Activated gamma-delta T cell treated with Interleukin-2 at 50 U/mL for 16 hours (primary cell): ENCODE results near the gene ITK.
"Not testable (repeated sequence)": the region's sequence is repeated elsewhere in the genome, so short reads cannot be mapped to it uniquely, and the experiment has no call there.

ENCODE experiments used
- DNase-seq: peaks from one replicate; pipeline ENCODE4 v3.0.0-alpha.2; 2020

Gene ITK

DNA sequence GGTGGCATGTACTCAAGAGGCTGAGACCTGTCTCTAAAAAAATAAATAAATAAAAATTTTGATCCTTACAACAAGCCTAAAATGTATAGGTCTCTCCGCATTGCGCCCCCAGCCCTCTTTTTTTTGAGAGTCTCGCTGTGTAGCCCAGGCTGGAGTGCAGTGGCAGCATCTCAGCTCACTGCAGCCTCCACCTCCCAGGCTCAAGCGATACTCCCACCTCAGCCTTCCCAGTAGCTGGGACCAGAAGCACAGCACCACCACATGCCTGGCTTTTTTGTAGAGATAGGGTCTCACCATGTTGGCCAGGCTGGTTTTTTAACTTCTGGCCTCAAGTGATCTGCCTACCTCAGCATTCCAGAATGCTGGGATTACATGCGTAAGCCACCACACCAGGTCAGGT lies 12.4 kb upstream of the ITK start:
- DNase-seq, result no peak

DNA sequence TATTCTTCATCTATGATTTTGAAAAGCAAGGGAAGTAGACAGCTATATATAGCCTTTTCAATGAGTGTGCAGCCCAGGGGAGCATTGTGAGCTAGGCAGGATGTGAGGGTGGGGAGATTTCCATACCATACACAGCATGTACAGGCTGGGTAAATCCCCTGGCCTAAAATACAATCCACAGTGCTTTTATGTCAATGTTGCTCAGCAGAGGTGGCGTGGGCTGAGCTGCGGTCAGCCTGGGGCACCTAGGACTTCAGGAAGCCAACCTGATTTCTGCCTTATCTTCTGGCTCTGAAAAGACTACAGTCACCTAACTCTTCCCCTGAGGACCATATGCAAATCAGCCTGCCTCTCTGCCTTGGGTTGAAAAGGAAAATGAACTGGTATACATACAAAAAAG lies 8.2 kb upstream of the ITK start:
- DNase-seq, result peak; percentile 42

DNA sequence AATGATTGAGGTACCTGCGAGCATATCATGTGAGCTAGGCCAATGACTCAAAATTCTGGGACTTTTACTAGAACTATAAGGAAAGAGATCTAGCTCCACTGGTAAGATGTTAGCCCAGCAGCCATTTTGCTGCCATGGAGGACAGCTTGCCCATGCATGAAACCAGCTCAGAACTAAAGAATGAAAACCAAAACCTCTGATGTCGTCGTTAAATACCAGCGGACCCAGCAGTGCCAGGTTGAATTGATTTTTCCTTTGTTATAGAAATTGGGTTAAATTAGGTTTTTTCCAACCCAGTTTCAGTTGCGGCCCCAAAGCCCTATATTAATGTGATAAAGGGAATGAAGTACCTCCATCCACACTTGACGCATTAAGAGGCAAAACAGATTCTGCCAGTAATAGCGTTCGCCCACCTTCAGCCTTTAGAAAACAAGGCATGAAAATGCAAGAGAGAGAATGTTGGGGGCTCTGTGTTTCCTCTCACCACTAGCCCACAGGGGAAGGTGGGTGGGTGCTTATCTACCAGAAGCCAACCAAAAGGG lies 5.5 kb upstream of the ITK start:
- DNase-seq, result no peak

DNA sequence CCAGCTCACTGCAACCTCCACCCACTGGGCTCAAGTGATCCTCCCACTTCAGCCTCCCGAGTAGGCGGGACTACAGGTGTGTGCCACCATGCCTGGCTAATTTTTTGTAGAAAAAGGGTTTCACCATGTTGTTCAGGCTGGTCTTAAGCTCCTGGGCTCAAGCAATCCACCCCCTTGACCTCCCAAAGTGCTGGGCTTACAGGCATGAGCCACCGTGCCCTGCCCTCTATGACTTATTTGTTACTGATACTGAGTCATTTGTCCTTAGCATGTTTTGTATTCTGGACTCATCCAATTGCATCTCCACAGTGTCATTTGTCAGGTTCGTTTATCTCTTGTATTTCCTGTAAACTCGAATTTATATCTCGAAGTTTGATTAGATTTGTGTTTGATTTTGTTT lies 2.7 kb upstream of the ITK start:
- DNase-seq, result no peak

DNA sequence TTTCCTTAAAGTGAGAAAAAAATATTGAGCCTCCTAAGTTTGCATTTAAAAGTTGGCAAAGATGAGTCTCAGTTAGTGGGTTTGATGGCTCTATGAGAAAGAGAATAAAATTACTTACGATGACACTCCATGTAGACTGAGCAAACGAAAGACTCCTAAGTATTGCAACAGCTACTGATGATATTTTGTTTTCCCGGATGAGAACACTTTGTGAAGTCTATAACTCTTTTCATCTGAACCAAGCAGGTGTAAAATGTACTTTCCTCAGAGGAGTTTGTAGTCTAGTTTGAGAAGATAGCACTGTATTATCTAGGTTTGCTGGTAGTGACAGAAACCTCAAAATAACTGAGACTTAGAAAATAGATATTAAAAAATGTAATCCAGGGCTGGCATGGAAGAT lies 1.7 kb upstream of the ITK start:
- DNase-seq, result no peak

DNA sequence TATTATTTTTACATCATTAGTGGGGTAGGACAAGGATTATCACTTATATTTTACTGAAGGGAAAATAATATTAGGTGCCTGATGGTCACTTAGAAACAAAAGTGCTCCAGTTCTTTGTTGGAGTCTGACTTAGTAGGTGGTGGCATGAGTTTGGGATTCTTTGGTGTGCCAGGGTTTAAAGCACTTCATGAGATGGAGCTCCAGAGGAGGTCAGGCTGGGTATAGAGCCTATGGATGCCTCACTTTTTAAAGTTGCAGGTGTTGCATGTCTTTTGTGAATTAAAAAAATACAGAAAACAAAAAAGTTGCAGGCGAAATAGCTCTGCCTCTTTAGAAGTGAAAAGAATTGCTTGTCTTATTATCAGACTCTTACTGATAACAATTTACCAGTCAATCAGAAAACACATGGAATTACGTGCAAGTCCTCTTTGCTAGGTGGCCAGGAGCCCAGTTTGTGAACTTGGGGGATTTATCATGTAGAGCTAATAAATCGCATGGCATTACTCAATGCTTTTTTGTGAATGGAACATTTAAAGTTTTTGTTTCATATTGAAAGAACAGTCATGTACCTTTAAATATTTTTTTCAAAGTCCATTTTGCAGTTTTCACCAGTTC lies 1.6 kb downstream of the ITK start:
- DNase-seq, result no peak

DNA sequence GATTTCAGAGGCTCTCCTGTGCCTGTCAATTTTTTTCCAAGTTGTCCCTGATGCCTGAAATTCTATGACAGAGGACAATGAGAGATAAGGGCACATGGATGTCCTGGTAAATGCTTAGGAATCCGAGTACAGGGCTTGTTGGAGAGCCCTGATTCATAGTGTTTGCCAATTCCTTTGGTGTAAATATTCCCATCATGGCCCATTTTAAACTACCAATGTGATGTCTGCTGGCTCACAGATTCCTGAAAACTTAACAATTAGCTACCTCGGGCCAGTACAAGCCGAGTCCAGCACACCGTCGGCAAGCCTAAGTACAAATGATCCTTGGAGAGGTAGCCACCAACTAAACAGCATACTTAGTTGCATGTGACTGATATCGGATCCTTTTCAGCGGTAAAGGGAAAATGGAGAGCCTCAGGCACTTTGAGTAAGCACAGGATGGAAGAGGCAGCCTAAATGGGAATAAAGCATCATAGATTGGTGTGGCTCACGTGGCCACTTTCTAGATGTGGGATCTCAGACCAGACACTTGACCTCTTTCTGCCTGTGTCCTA lies 3.6 kb downstream of the ITK start:
- no peak for DNase-seq

DNA sequence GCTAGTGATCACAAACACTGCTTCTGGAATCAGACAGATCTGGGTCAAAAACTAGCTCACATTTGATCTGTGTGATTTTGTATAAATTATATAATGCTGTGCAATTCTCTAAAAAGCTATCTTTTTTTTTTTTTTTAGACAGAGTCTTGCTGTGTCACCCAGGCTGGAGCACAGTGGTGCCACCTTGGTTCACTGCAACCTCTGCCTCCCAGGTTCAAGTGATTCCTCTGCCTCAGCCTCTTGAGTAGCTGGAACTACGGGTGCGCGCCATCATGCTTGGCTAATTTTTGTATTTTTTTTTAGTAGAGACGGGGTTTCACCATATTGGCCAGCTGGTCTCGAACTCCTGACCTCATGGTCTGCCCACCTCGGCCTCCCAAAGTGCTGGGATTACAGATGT lies 4.5 kb downstream of the ITK start:
- not testable (repeated sequence) for DNase-seq

DNA sequence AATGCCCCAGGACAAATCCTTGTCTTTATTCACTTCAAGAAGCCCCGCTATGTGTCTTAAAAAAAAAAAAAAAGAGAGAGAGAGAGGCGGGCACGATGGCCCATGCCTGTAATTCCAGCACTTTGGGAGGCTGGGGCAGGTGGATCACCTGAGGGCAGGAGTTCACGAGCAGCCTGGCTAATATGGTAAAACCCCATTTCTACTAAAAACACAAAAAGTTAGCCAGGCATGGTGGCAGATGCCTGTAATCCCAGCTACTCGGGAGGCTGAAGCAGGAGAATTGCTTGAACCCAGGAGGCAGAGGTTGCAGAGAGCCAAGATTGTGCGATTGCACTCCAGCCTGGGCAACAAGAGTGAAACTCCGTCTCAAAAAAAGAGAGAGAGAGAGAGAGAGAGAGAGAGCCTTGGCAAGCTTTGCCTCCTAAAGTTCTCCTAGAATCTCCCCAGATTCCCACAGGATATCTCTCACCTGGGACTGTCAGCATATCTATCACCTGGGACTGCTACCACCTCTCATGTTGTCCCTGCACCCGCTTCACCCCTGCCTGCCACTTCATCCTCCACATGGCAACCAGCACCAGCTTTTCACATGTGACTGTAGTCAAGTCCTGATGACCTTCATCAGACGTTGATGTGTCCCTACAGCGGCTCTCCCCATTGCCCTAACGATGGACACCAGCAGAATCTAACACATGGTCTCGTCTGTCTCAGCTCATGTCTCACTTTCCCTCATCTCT lies 5.8 kb downstream of the ITK start:
- no peak for DNase-seq

DNA sequence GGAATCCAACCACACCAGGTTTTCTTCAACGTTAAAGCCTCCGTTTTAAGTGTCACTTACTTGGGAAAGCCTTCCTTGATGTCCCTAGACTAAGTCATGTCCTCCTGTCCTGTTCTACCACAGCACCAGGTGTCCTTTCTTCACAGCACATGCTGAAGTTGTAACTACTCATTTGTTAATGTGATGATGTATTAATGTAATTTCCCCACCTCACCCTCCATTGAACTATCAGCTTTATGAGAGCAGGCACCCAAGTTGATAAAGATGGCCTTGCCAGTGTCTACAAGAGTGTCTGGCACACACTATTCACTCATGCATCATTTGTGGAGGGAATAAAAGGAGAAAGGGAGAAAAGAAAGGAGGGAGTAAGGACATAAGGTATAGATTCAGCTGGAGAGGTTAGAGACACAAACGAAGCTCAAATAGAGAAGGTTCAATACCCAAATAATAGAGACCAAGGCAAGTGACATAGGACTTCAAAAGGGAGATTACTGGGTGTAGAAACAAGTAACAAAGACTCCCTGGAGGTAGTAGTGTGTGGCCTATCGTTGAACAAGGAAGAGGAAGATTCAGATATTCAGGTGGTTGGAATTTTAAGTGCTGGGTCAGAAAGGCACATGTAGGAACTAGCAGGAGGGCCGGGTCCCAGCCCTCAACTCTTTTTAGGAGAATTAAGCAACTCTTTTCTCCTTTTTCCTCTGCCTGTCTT lies 6.6 kb downstream of the ITK start:
- DNase-seq, result no peak

DNA sequence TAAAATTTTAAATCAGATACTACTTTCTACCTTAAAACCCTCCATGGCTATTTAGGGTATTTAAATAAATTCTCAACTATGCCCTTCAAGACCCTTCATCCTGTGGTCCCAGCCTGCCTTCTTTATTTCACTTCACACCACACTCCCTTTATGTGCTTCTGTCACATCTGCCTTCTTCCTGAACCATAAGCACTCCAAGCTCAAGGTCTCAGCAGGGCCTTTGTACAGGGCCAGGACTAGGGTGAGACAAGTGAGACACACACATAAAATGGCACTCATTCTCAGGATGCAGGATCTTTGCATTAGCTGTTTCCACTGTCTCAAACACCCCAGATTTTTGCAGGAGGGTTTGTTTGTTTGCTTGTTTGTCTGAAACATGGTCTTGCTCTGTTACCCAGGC lies 7.6 kb downstream of the ITK start:
- no peak for DNase-seq

DNA sequence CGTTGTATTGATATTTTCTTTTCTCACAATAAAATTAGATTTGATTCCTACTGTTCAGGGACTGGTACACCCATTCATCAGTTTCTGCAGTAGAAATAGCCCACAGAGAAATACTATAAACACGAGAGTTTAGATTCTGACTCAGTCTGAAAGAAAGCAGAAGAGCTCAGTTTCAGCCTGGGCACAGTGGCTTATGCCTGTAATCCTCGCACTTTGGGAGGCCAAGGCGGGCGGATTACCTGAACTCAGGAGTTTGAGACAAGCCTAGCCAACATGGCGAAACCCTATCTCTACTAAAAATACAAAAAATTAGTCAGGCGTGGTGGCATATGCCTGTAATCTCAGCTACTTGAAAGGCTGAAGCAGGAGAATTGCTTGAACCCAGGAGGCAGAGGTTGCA lies 8.6 kb downstream of the ITK start:
- no peak for DNase-seq

DNA sequence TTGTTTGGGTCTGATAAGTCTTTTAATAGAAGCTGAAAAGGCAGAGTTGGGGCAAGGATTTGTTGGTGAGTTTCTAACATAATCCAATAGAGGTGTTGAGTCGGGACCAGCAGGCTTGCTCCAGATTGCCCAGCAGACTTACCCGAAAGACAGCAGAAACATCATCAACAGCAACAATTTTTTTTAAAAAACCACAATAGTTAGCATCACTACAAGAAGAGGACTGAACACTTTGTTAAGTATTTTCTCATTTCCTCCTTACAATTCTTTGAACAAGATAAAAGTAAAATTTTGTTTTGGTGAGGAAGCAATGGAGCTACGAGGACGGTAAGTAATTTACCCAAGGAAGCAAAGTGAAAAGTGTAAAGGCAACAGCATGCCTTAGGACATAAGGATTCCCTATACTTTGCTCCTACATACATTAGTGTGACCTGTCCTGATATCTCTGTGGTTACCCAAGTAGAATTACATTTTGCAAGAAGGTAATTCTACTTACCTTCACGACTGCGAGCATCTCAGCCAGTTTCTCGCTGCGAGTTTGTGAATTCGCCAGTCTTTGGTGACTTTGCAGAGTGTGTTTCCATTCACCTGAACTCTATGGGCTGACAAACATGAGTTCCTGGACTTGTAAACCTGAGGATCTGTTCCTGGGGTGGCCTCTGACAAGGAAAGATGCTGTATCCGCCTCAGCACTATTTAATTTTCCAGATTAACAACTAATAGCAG lies 13.2 kb downstream of the ITK start:
- peak; percentile 27 for DNase-seq

DNA sequence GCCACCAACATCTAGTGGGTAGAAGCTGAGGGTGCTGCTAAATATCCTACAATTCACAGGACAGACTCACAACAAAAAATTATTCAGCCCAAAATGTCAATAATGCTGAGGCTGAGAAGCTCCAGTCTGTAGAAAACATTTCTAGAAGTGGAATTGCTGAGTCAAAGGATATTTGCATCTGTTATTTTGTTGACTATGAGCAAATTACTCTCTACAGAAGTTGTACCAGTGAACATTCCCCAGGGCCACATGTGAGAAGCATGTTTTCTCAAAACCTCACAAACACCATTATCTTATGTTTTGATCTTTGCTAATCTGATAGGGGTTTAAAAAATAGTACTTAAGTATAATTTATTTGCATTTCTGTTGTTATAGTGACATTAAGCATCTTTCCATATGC lies 15.4 kb downstream of the ITK start:
- no peak for DNase-seq

DNA sequence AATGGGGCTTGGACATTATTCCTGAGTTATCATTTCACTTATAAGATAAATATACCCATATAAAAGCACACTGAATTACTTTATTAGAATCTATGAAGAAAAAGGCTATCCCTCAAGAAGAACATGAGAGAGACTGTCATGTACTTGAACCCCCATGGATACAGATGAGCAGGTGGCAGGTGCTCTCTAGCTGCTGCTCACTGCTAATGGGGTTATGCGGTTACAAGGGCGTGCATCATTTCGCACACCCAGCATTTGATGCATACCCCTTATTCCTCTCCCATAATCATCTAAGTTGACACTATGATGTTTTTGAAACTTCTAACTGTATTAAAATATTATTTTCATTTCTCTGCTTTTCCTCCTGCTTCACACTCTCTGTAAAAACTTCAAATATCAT lies 16.4 kb downstream of the ITK start:
- no peak for DNase-seq

DNA sequence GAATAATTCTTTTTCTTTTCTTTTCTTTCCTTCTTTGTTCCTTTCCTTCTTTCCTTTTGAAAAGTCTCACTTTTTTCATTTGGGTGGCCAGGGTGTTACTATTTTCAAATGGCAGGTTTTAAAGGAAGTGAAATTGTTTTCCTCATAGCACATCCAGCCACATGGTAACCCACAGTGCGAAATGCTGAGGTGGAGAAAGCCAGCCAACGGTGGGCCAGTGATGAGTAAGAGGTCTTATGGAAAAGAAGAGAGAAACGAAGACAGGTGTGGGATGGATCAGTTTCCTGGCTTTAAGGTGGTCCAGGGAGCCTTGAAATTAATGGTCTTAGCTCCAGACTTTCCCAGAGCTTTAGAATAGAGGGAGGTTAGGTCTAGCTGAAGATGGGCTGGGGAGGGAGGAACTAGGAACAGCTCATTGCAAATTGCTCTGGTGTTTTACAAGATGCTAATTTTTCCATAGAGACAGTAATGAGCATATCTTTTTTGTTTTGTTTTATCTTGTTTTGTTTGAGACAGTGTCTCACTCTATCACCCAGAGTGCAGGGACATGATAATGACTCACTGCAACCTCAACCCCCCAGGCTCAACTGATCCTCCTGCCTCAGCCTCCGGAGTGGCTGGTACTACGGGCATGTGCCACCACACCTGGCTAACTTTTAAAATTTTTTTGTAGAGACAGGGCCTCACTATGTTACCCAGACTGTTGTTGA lies 17.8 kb downstream of the ITK start:
- peak; percentile 42 for DNase-seq

DNA sequence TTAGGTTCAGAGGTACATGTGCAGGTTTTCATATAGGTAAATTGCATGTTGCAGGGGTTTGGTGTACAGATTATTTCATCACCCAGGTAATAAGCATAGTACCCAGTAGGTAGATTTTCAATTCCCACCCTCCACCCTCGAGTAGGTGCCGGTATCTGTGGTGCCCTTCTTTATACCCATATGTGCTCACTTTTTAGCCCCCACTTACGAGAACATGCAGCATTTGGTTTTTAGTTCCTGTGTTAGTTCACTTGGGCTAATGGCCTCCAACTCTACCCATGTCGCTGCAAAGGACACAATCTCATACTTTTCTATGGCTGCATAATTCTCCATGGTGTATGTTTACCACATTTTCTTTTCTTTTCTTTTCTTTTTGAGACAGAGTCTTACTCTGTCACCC lies 21.2 kb downstream of the ITK start:
- DNase-seq, result no peak

DNA sequence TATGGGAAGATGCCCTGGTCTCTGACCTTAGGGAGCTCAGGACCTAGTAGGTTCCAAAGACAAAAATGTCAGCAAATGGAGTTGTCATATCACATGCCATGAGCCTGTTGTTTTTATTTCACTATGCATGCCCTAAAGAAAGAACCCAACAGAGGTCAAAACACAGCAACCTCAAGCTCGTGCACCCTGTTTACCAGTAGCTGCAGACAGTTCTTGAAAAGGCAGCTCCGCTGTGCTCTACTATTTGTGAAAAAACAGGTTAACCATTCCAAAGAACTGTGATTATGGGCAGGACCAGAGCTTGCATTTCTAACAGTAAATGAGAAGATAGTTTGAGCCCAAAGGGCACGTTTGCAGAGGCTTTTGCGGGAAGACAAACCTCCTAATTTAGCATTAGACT lies 22.8 kb downstream of the ITK start:
- no peak for DNase-seq

DNA sequence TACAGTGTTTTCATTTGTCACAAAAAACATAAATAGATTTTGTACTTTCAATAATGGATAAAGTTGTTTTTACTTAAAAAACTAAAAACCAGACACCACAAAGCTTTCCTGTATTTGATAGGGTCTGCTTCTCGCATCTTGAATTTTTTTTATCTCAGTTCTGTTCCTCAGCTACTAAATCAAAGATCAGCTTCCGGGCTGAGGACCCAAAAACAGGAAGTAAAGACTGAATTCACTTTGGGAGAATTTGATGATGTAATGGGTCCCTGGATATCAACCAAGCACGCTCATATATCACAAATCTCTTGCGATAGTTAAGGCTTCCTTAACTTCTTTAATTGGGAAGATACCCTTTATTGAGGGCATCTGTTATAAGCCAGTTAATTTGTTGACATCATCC lies 24.1 kb downstream of the ITK start:
- DNase-seq, result no peak

DNA sequence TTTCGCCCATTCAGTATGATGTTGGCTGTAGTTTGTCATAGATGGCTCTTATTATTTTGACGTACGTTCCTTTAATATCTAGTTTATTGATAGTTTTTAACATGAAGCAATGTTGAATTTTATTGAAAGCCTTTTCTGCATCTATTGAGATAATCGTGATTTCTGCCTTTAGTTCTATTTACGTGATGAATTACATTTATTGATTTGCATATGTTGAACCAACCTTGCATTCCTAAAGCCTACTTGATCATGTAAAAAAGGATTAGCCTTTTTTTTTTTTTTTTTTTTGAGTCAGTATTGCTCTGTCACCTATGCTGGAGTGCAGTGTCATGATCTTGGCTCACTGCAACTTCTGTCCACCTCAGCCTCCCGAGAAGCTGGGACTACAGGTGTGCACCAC lies 25.1 kb downstream of the ITK start:
- DNase-seq, result no peak

DNA sequence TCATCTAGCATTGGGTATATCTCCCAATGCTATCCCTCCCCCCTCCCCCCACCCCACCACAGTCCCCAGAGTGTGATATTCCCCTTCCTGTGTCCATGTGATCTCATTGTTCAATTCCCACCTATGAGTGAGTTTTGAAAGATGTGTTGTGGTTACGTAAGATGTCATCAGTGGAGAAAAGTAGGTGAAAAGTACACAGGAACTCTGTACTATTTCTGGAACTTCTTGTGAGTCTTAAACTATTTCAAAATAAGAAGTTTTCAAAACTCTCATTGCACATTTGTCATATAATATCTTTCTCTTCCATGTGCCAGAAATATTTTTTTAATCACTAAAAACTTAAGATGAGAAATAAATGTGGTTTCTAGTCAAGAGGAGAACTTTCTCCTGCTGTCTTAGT lies 30.0 kb downstream of the ITK start:
- not testable (repeated sequence) for DNase-seq

DNA sequence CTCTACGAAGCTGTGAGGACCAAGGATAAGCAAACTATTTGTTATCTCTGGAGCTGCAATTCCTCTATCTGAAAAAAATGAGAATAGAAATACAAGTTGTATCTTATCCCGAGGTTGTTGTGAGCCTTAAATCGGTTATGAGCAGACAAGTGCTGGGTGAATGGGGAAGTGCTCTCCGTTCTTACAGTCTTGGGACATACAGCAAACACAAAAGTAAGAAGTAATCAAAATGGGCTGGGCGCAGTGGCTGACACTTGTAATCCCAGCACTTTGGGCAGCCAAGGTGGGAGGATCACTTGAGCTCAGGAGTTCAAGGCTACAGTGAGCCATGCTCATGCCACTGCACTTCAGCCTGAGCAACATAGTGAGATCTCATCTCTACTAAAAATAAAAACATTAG lies 31.7 kb downstream of the ITK start:
- DNase-seq, result no peak
